ENCODE results near the gene HOXA3.

- TF ChIP-seq CTCF (IDR thresholded peaks at IDR 0.05) (no peak), POLR2A (IDR thresholded peaks at IDR 0.05) (no peak)
Measured at GRCh38 chr7:27180431-27181420, 28.3 kb upstream of the HOXA3 start.
